SK-N-SH treated with all-trans-retinoic acid at 6 μM for 48 hours (cell line): ENCODE results near the gene KCNIP4.
A peak's percentile ranks its signal among the peaks of the same experiment; 100 is the strongest.

ENCODE experiments used
- ATAC-seq: fragments of 200-7000 bp; cut with Tn5 transposase; 3 replicates; pipeline ENCODE4 v1.9.1; 2020; ENCODE audit warnings: mild to moderate bottlenecking, moderate library complexity
- ARNTL ChIP-seq: fragments of 450-650 bp; formaldehyde crosslinking; IDR thresholded peaks from 2 replicates; pipeline ENCODE4 v1.5.0; 2020; ENCODE audit warnings: low read depth, mild to moderate bottlenecking, moderate library complexity, borderline replicate concordance
- BACH2 ChIP-seq: fragments of 250-450 bp; sonication (Bioruptor Pico); IDR thresholded peaks from 2 replicates; pipeline ENCODE4 v1.9.0; 2021; ENCODE audit warnings: mild to moderate bottlenecking, borderline replicate concordance
- CREB5 ChIP-seq: fragments of 250-450 bp; sonication (Bioruptor Pico); IDR thresholded peaks from 2 replicates; pipeline ENCODE4 v1.5.1; 2020; ENCODE audit warnings: low read depth, mild to moderate bottlenecking, moderate library complexity
- CSDC2 ChIP-seq: fragments of 250-450 bp; sonication (Bioruptor Pico); IDR thresholded peaks from 2 replicates; pipeline ENCODE4 v1.5.0; 2020; ENCODE audit warnings: mild to moderate bottlenecking, moderate library complexity
- CSRNP3 ChIP-seq: fragments of 250-450 bp; sonication (Bioruptor Pico); IDR thresholded peaks from 2 replicates; pipeline ENCODE4 v1.5.1; 2021; ENCODE audit warnings: mild to moderate bottlenecking, moderate library complexity
- ESRRG ChIP-seq: fragments of 250-450 bp; sonication (Bioruptor Pico); IDR thresholded peaks from 2 replicates; pipeline ENCODE4 v1.6.1; 2021; ENCODE audit warnings: mild to moderate bottlenecking
- GLIS3 ChIP-seq: fragments of 250-450 bp; sonication (Bioruptor Pico); IDR thresholded peaks from 2 replicates; pipeline ENCODE4 v1.5.0; 2020; ENCODE audit warnings: mild to moderate bottlenecking, moderate library complexity
- ISL1 ChIP-seq: fragments of 250-450 bp; sonication (Bioruptor Pico); IDR thresholded peaks from 2 replicates; pipeline ENCODE4 v2.1.2; 2022; ENCODE audit warnings: mild to moderate bottlenecking, moderate library complexity
- OSR1 ChIP-seq: fragments of 250-450 bp; sonication (Bioruptor Pico); IDR thresholded peaks from 2 replicates; pipeline ENCODE4 v1.8.0; 2022; ENCODE audit warnings: moderate library complexity, mild to moderate bottlenecking, inconsistent platforms
- PATZ1 ChIP-seq: fragments of 250-450 bp; sonication (Bioruptor Pico); IDR thresholded peaks from 2 replicates; pipeline ENCODE4 v1.8.0; 2020; ENCODE audit warnings: mild to moderate bottlenecking, moderate library complexity, borderline replicate concordance
- PPARA ChIP-seq: fragments of 250-450 bp; sonication (Bioruptor Pico); IDR thresholded peaks from 2 replicates; pipeline ENCODE4 v1.5.0; 2020; ENCODE audit warnings: mild to moderate bottlenecking, borderline replicate concordance
- RARB ChIP-seq: fragments of 250-450 bp; sonication (Bioruptor Pico); IDR thresholded peaks from 2 replicates; pipeline ENCODE4 v1.8.0; 2021; ENCODE audit warnings: mild to moderate bottlenecking, moderate library complexity
- SNAI2 ChIP-seq: fragments of 250-450 bp; sonication (Bioruptor Pico); IDR thresholded peaks from 2 replicates; pipeline ENCODE4 v1.5.0; 2020; ENCODE audit warnings: mild to moderate bottlenecking, moderate library complexity
- TCF4 ChIP-seq: fragments of 250-450 bp; sonication (Bioruptor Pico); IDR thresholded peaks from 2 replicates; pipeline ENCODE4 v1.8.0; 2021; ENCODE audit warnings: mild to moderate bottlenecking, moderate library complexity, borderline replicate concordance
- TSHZ2 ChIP-seq: fragments of 250-450 bp; sonication (Bioruptor Pico); IDR thresholded peaks from 2 replicates; pipeline ENCODE4 v1.5.0; 2020; ENCODE audit warnings: mild to moderate bottlenecking, moderate library complexity
- ZFP3 ChIP-seq: fragments of 250-450 bp; sonication (Bioruptor Pico); IDR thresholded peaks from 2 replicates; pipeline ENCODE4 v1.5.0; 2020; ENCODE audit warnings: mild to moderate bottlenecking, moderate library complexity
- ZFP30 ChIP-seq: fragments of 450-650 bp; formaldehyde crosslinking; IDR thresholded peaks from 2 replicates; pipeline ENCODE4 v1.5.0; 2022; ENCODE audit warnings: mild to moderate bottlenecking, moderate library complexity
- ZNF565 ChIP-seq: fragments of 450-650 bp; formaldehyde crosslinking; conservative IDR thresholded peaks from 2 replicates; pipeline ENCODE4 v1.5.0; 2020; ENCODE audit warnings: low read depth, mild to moderate bottlenecking, moderate library complexity
- ZNF70 ChIP-seq: fragments of 450-650 bp; formaldehyde crosslinking; IDR thresholded peaks from 2 replicates; pipeline ENCODE4 v1.5.0; 2020; ENCODE audit warnings: mild to moderate bottlenecking, moderate library complexity
- ZNF8 ChIP-seq: fragments of 450-650 bp; formaldehyde crosslinking; IDR thresholded peaks from 2 replicates; pipeline ENCODE4 v1.5.0; 2020; ENCODE audit warnings: mild to moderate bottlenecking, moderate library complexity

The KCNIP4 gene

GRCh38 chr4:21801661-21802385, 146.7 kb downstream of the KCNIP4 start:
- peak; percentile 76 for ATAC-seq

GRCh38 chr4:21795091-21795490, 153.5 kb downstream of the KCNIP4 start:
- no peak for ATAC-seq
- no peak for TF ChIP-seq ZNF8 (CRISPR knock-in tag)
- no peak for TF ChIP-seq ARNTL
- no peak for TF ChIP-seq TSHZ2 (CRISPR knock-in tag)
- no peak for TF ChIP-seq CSDC2 (CRISPR knock-in tag)
- TF ChIP-seq ZFP3 (CRISPR knock-in tag), result no peak
- TF ChIP-seq RARB (CRISPR knock-in tag), result no peak
- no peak for TF ChIP-seq SNAI2 (CRISPR knock-in tag)
- no peak for TF ChIP-seq PPARA (CRISPR knock-in tag)
- TF ChIP-seq CREB5 (CRISPR knock-in tag), result no peak
- no peak for TF ChIP-seq GLIS3 (CRISPR knock-in tag)
- no peak for TF ChIP-seq ISL1
- TF ChIP-seq ZFP30 (CRISPR knock-in tag), result no peak
- TF ChIP-seq, all 23 proteins: peak for 0

More at GRCh38 chr4:21801661-21802385, 146.7 kb downstream of the KCNIP4 start:
- no peak for TF ChIP-seq ZFP3 (CRISPR knock-in tag)
- no peak for TF ChIP-seq TCF4 (CRISPR knock-in tag)
- no peak for TF ChIP-seq TSHZ2 (CRISPR knock-in tag)
- TF ChIP-seq CSDC2 (CRISPR knock-in tag), result no peak
- no peak for TF ChIP-seq OSR1 (CRISPR knock-in tag)
- no peak for TF ChIP-seq PATZ1 (CRISPR knock-in tag)
- no peak for TF ChIP-seq ISL1
- TF ChIP-seq CSRNP3 (CRISPR knock-in tag), result no peak
- TF ChIP-seq ESRRG (CRISPR knock-in tag), result no peak
- TF ChIP-seq ZNF70 (CRISPR knock-in tag), result no peak
- no peak for TF ChIP-seq ZNF565
- no peak for TF ChIP-seq BACH2 (CRISPR knock-in tag)
- TF ChIP-seq RARB (CRISPR knock-in tag), result no peak
- no peak for TF ChIP-seq ARNTL
- no peak for TF ChIP-seq GLIS3 (CRISPR knock-in tag)
- TF ChIP-seq ZNF8 (CRISPR knock-in tag), result no peak
- TF ChIP-seq ZFP30 (CRISPR knock-in tag), result no peak
